Stimulated activated CD4-positive, alpha-beta T cell treated with anti-CD3 and anti-CD28 coated beads, Interleukin-2, amount 100 ng/mL, for 48 hours (primary cell): ENCODE data around the gene TINAGL1.
A peak's percentile ranks its signal among the peaks of the same experiment; 100 is the strongest.

ENCODE experiments used
- DNase-seq, 2 donors: peaks; one replicate each; pipeline ENCODE4 v3.0.0-alpha.2; 2020

The TINAGL1 gene, protein sequence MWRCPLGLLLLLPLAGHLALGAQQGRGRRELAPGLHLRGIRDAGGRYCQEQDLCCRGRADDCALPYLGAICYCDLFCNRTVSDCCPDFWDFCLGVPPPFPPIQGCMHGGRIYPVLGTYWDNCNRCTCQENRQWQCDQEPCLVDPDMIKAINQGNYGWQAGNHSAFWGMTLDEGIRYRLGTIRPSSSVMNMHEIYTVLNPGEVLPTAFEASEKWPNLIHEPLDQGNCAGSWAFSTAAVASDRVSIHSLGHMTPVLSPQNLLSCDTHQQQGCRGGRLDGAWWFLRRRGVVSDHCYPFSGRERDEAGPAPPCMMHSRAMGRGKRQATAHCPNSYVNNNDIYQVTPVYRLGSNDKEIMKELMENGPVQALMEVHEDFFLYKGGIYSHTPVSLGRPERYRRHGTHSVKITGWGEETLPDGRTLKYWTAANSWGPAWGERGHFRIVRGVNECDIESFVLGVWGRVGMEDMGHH

DNA sequence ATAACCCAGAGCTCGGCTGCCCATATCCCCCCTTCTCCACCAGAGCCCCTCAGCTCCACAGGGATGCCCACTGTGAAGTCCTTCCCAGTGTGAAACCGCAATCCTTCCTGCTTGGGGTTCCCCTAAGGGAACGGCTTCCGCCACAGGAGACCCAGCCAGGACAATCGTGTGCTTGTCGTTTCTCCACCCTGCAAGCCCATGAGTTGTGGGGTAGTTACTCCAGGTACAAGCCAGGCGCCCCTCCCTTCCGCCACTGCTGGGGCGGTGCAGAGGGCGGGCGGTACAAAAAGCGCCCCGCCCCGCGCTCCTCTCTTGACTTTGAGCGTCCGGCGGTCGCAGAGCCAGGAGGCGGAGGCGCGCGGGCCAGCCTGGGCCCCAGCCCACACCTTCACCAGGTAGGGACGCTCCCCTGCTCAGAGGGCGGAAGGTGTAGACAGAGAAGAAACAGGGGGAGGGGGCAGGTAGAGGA is at the start of gene TINAGL1:
TINAGL1 (plus strand) TSS at position 315 of the 469 bp plus-strand sequence. CDS start 634 bp downstream, outside the sequence.
- no peak for DNase-seq

DNA sequence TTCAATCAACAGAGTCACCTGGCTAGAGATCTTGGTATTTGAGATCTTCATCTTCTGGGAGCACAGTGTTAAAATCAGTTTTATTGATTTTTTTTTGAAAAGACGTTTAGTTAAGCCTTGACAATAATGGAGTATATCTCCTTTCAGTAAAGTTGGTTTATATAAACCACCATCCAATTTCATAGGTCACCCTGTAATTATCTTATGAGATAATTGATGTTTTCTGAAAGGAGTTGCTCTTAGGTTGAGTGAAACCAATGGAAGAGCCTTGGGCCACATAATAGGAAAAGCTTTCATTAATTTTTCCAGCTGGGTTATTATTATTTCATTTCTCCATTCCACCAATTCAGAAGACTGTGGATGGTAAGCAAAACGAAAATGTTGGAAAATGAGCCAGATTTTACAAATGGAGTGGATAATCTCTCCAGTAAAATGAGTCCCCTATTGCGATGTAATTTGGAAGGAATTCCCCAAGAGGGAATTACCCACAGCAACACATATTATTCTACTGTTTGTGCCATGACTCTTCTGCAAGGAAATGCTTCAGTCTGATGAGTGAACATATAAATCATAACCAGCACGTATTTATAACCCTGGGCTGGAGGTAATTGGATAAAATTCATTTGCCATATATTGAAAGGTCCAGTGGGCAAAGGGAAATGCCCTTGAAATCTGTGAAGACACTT is 46.2 kb upstream of the TINAGL1 start:
- DNase-seq = no peak

DNA sequence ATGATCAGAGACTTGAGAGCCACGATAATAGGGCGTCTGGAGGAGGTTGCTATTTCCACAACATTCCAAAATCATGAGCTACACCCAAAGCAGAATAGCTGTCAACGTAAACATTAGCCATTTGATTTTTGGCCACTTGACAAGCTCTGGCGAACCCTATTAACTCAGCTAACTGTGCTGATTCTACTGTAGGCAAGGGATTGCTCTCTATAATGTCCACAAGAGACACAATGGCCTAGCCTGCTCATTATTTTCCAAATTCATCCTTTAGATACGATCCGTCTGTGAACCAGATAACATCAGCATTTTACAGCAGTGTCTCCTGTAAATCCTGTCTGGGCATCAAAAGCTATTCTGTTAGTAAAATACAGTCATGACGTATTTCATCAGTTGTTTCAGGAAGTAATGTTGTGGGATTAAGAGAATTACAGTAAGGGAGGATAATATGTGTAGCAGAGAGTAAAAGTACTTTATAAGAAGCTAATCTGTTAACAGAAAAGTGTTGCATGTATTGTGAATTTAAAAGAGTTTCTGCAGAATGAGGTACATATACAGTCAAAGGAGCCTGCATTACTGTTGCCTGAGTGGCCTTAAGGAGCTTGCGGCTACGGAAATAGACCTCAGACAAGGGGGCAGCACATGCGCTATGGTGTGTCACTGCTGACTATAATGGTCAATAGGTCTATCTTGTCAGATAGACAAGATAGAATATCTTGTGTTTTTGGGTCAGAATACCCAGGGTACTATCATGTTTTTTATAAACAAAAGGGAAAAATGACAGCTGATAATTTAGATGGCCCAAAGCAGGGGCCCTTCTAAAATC is 44.9 kb upstream of the TINAGL1 start:
- DNase-seq = no peak

DNA sequence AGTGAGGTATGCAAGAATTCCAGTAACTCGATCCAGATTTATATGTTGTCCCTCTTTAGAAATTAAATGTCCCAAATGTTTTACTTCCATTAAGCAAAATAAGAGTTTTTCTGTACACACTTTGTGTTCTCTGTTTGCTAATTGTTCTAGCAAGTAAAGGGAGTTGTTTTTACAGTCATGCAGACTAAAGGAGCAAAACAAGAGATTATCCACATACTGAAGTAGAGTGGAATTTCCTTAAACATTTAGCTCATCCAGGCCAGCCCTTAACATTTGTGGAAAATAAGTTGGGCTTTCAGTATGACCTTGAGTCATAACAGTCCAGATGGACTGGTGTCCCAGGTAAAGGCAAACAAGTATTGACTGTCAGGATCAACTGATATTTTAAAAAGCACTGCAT is 44.1 kb upstream of the TINAGL1 start:
- DNase-seq = no peak

DNA sequence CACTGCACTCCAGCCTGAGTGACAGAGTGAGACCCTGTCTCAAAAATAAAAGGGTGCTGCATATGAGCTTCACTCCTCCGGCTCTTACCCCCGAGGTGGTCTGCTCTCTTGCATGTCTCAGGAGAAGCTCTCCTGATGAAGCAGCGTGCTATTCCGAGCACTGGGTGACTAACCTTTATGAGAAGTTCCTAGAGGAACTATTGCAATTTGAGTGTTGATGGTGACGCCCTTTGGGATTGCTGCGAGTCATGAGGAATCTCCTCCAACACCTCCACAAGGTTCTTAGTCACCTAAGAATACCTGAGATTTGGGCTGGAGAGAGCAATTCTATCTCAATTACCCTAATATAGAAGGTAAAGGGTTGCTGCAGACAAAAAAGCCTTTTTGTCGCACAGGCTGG is 40.8 kb upstream of the TINAGL1 start:
- DNase-seq = no peak

DNA sequence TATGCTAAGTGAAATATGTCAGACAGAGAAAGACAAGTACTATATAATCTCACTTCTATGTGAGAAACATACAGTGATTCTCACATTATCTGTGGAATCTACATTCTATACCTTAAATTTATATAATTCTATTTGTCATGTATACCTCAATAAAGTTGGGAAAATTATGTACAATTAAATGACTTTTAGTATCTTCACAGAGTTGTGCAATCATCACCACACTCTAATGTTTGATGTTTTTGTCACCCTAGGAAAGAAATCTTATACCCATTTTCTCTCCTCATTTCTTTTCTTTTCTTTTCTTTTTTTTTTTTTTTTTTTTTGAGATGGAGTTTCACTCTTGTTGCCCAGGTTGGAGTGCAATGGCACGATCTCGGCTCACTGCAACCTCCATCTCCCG is 37.0 kb upstream of the TINAGL1 start:
- no peak for DNase-seq

DNA sequence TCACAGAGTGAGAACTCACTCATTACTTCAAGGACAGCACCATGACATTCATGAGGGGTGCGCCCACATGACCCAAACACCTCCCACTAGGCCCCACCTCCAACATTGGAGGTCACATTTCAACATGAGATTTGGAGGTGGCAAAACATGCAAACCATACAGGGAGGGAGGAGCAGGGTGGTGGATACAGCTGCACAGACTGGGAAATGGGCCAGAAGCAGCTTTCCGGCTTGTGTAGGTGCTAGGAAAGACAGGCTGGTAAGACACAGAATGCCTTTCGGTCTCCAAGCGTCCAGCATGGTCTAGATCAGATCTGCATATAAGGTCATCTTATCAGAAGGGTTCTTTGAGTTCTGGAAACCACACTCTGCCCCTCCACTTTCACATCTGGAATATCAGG is 35.1 kb upstream of the TINAGL1 start:
- DNase-seq = no peak

DNA sequence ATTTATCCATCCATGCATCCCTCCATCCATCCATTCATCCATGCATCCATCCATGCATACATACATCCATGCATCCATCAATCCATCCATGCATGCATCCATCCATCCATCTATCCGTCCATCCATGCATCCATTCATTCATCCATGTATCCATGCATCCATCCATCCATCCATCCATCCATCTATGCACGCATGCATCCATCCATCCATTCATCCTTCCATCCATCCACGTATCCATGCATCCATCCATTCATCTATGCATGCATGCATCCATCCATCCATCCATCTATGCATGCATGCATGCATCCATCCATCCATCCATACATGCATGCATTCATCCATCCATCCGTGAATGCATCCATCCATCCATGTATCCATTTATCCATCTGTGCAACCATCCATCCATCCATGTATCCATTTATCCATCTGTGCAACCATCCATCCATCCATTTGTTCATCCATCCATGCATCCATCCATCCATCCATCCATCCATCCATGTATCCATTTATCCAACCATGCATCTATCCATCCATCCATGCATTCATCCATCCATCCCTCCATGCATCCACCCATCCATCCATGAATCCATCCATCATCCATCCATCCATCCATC is 30.3 kb upstream of the TINAGL1 start:
- no peak for DNase-seq

DNA sequence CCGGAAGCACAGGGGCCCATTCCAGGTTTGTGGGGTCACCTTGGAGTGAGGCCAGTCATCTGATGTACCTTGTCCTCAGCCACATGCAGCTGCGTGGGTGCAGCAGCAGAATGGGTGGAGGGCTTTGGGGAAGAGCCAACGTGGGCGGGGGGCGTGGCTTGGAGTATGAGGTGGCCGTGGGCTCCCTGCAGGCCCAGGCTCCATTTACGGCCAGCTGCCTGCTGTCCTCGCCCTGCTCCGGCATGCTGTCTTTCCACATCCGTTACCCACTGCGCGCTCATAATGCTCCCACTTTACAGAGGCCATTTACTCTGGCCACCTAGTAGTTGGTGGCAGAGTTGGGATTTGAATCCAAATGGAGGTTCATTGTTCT is 27.8 kb upstream of the TINAGL1 start:
- no peak for DNase-seq

DNA sequence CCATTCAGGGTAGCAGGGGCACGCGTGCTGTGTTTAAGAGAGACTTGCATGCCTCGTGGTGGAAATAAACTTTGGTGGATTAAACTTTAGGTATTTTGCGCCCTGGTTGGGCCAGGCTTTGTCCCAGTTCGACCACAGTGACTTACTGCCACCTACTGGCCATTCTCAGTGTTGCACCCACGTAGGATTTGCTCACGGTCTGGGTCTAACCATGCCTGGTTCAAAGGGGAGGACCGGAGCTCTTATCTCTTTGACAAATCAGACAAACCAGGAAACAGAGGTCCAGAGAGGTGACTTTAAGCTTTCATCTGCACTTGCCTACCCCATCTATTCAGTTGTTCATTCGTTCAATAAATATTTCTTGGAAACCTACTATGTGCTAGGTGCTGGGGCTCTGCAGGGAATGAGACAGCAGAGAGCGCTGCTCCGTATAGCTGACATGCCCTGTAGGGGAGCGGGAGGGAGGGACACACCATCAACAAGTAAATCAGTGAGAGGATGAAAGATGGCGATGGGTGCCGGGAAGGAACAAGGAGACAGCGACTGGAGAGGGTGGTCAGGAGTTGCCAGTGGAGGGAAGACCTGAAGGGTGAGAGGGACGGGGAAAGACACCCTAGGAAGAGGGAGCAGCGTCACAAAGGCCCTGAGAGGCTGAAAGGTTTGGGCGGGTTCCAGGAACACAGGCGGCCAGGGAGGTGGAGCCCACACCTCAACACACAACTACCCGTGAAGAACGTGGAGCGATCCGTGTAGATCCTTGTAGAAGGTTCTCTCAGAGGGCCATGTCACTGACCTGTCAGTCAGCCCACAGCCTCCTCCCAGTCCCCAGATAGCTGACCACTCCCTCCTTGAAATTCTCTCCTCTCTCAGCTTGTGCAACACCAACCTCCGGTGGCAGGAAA is 27.2 kb upstream of the TINAGL1 start:
- peak; percentile 94 for DNase-seq

DNA sequence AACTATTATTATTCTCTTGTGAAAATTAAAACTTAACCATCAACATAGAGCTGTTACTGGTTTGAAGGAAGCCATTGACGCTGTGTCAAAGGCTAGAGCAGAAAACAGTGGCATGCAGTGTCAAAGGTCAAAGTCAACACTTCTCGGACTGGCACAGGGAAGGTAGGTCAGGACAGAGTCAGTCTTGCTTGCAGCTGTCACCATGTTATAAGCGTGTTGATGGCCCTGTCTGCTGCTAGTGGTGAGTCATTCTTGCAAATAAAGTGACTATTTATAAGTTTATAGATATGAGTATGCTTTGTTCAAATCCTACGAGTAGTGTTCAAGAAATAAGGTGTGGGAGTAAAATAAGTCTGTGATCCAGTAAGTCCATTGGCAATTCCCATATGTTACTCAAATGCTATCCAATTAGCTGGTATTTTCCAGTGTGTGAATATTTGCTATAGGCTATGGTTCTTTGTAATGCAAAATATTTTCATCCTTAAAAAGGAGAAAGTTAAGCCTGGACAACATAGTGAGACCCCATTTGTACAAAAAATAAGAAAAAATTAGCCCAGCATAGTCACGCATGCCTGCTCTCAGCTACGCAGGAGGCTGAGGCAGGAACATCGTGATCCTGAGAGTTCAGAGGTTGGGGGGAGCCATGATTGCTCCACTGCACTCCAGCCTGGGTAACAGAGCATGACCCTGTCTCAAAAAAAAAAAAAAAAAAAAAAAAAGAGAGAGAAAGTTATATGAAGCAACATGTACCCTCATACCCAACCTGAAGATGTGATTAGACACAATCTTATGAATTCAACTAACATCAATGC is 26.3 kb upstream of the TINAGL1 start:
- no peak for DNase-seq

DNA sequence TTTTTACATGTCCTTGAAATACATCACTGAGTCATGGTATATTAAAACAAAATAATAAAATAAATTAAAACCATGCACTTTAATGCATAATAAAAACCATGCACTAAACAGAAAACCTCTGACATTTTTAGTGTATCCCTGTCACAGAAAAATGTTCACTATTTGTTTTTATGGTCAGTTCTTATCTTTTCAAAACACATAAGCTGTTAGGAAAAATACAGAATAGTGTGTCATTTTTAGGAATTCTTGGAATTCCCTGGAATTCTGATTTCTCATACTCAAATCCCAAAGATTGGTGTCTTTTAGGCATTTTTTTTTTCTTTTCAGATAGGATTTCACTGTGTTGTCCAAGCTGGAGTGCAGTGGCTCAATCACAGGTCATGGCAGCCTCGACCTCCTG is 25.1 kb upstream of the TINAGL1 start:
- DNase-seq = no peak

DNA sequence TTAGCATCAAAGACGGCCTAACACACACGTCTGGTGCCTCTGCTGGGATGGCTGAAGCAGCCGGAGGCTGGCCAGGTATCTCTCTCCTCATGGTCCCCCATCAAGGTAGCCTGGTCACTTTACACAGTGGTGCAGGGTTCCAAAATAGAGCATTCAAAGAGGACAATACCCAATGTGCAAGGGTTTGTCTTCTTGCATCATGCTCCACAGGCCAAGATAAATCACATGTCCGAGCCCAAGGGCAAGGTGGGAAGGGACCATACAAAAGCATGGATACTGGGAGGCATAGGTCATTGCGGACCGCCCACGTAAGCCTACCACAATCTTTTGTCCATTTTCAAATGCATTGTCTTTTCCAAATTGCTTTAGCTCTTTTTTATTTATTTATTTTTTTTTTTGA is 23.8 kb upstream of the TINAGL1 start:
- no peak for DNase-seq

DNA sequence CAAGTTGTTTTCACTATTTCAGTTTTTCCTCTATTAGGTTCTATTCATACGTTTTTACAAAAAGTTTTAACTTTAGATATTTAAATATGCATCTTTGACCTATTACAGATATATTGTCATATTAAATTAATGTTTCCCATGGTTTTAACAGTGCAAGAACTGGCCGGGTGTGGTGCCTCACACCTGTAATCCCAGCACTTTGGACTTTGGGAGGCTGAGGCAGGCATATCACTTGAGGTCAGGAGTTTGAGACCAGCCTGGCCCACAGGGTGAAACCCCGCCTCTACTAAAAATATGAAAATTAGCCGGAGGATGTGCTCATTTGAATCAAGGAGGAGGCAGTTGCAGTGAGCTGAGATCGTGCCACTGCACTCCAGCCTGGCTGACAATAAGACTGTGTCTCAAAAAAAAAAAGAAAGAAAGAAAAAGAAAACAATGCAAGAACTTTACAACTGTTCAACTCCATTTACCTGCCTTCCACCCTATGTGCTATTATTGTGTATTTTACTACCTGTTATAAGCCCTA is 19.8 kb upstream of the TINAGL1 start:
- DNase-seq = no peak

DNA sequence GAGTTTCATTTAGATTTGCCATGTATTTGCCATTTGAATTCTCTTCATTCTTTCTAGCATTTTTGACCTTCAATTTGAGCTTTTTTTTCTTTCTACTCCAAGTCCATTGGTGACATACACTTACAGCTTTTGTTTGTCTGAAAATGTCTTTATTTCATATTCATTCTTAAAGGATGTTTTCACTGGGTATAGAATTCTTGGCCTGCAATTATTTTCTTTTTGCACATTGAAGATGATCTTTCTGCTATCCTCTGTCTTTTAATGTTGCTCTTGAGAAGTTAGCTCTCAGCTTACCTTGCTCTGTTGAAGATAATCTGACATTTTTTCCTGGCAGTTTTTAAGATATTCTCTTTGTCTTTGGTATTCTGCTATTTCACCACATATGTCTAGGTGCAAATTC is 16.6 kb upstream of the TINAGL1 start:
- DNase-seq = no peak

DNA sequence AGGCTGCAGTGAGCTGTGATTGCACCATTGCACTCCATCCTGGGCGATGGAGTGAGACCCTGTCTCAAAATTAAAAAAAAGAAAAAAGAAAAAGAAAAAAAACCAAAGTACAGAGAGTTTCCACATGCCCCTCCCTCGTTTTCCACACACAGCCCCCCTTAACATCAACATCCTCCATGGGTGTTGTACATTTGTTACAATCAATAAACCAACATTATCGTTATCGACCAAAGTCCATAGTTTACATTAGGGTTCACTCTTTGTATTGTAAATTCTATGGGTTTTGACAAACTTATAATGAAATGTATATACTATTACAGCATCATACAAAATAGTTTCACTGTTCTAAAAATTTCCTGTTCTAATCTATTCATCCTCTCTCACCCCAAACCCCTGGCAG is 15.9 kb upstream of the TINAGL1 start:
- no peak for DNase-seq

DNA sequence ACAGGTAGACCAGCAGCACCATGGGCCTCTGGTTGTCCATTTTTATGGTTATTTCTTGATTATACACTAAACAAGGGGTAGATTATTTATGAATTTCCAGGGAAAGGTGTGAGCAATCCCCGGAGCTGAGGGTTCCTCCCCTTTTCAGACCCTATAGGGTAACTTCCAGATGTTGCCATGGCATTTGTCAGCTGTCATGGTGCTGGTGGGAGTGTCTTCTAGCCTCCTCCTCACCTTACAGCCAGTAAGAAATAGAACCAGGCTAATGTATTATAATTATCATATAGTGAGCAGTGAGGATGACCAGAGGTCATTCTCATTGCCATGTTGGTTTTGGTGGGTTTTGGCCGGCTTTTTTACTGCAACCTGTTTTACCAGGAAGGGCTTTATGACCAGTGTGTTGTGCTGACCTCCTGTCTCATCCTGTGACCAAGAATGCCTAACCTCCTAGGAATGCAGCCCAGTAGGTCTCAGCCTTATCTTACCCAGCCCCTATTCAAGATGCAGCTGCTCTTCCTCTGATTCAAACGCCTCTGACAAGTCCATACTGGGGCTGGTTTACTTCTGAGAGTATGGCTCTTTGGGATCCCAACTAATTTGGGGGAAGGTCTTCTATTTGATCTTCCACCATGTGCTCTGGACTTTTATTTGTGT is 13.5 kb upstream of the TINAGL1 start:
- DNase-seq = no peak

DNA sequence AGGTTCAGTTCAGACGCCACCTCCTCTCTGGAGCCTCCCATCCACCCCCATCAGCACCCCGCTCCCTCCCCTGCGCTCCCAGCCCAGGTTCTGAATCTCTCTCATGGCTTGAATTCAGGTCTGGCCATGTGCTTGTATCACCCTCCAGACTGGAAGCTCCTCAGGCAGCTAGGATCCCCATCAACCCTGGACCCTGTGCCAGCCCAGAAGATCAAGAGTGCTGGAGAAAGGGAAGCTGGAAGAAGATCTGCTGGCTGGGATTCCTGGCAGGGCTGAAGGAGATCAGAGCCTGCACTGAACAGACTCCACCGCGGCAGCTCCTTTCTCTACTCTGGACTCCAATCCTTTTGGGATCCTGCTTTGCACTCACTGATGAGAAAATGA is 11.7 kb upstream of the TINAGL1 start:
- DNase-seq = no peak

DNA sequence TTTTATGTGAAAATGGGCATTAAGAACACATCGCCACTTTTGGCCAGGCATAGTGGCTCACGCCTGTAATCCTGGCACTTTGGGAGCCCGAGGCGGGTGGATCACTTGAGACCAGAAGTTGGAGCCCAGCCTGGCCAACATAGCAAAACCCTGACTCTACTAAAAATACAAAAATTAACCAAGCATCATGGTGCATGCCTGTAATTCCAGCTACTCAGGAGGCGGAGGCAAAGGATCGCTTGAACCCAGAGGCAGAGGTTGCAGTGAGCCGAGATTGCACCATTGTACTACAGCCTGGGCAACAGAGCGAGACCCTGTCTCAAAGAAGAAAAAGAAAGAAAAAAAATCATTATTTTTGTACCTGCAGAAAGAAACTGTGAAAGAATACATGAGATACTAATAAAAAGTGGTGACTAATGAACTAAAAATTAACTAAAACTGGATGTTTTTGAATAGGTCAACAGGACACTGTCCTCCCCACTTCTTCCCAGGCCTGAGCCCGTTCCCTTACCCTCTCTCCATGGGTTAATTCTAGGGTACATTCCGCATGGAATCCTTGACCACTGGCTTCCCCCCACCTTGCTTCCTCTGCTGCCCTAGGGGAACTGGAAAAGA is 8.3 kb upstream of the TINAGL1 start:
- DNase-seq = no peak
